Neural cell (in vitro differentiated cells): Measurements from ENCODE around the gene CHRM1.

Source experiments
- CTCF ChIP-seq: fragments of 450-650 bp; IDR thresholded peaks from 2 replicates; pipeline ENCODE4 v1.5.1; 2014; ENCODE audit warnings: antibody characterized with exemption, mild to moderate bottlenecking, moderate library complexity; ENCODE audit not compliant: poor library complexity, severe bottlenecking
- EZH2 ChIP-seq: fragments of 200-600, 300-800 bp; shearing (Covaris generic), sonication (generic); IDR thresholded peaks from 2 replicates; pipeline ENCODE4 v1.6.1; 2014; ENCODE audit warnings: antibody characterized with exemption, low read length, borderline replicate concordance, mild to moderate bottlenecking; ENCODE audit not compliant: insufficient read depth, poor library complexity, severe bottlenecking
- POLR2AphosphoS5 ChIP-seq: IDR thresholded peaks from 2 replicates; pipeline ENCODE4 v1.6.1; 2012
- RAD21 ChIP-seq: fragments of 450-650 bp; conservative IDR thresholded peaks from 2 replicates; pipeline ENCODE4 v1.6.1; 2014; ENCODE audit warnings: antibody characterized with exemption, mild to moderate bottlenecking, moderate library complexity
- TAF1 ChIP-seq: IDR thresholded peaks from 2 replicates; pipeline ENCODE4 v1.6.1; 2012; ENCODE audit warnings: low read depth

DNA sequence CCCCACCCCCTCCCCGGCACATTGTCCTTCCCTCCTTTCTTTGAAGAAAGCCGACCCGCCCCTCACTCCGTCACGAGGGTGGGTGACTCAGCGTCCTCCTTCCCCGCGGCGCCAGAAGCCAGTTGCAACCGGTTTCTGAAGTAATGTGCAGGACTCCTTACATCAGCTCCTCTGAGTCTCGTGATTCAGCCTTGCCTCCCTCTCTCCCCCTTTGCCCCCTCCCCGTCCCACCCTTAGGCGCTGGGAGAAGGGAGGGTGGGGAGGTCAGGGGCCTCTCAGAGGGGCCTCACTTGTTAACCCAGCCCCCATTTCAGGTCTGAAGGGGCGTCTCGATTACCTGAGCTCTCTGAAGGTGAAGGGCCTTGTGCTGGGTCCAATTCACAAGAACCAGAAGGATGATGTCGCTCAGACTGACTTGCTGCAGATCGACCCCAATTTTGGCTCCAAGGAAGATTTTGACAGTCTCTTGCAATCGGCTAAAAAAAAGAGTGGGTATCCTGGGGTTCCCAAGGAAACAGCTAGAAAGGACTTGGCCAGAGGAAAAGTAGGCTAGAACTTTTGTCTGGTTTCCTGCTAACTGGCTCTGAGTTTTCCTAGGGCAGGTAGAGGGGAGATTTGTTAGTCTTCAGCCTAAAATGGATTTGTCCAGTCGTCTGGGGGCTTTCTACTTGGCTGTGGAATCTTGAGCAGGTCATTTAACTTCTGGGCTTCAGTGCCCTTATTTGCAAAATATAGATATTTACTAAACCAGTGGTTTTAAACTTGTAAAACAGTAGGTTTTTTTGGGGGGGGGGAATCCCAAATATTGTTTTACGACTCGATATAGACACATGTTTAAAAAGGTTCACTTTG is 39.4 kb downstream of the CHRM1 start:
- TF ChIP-seq TAF1 (no peak), RAD21 (no peak), EZH2 (no peak), CTCF (no peak), POLR2AphosphoS5 (no peak)
